WI38 (cell line): ENCODE measurements around the gene SLC26A11.
"Not testable (repeated sequence)": the region's sequence is repeated elsewhere in the genome, so short reads cannot be mapped to it uniquely, and the experiment has no call there.

ENCODE experiments used
- H3K4me3 ChIP-seq: 2 replicates; pipeline ENCODE4 v1.5.1; 2011; ENCODE audit warnings: low read depth, mild to moderate bottlenecking, control low read depth, low read length
- TF ChIP-seq, protein P1 (sequence below): IDR thresholded peaks from 2 replicates; pipeline ENCODE4 v1.5.1; 2012; ENCODE audit warnings: low read depth, mild to moderate bottlenecking, control low read depth, low read length

Gene SLC26A11

DNA sequence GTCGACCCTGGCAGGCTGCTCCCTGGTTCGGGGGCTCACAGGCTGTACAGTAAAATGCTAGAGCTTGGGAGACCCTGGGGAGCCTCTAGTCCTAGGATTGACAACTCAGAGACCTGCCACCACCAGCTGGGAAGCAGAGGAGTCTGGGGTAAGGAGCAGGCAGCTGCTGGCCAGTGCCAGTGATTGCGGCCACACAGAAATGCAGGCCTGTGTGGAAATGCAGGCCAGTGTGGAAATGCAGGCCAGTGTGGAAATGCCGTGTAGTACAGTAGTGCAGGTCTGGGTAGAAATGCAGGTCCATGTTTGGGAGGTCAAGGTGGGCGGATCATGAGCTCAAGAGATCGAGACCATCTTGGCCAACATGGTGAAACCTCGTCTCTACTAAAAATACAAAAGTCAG, 23.6 kb upstream of the SLC26A11 start:
- TF ChIP-seq, protein P1, sequence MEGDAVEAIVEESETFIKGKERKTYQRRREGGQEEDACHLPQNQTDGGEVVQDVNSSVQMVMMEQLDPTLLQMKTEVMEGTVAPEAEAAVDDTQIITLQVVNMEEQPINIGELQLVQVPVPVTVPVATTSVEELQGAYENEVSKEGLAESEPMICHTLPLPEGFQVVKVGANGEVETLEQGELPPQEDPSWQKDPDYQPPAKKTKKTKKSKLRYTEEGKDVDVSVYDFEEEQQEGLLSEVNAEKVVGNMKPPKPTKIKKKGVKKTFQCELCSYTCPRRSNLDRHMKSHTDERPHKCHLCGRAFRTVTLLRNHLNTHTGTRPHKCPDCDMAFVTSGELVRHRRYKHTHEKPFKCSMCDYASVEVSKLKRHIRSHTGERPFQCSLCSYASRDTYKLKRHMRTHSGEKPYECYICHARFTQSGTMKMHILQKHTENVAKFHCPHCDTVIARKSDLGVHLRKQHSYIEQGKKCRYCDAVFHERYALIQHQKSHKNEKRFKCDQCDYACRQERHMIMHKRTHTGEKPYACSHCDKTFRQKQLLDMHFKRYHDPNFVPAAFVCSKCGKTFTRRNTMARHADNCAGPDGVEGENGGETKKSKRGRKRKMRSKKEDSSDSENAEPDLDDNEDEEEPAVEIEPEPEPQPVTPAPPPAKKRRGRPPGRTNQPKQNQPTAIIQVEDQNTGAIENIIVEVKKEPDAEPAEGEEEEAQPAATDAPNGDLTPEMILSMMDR, result no peak
- no peak overlapping the region for H3K4me3 ChIP-seq

DNA sequence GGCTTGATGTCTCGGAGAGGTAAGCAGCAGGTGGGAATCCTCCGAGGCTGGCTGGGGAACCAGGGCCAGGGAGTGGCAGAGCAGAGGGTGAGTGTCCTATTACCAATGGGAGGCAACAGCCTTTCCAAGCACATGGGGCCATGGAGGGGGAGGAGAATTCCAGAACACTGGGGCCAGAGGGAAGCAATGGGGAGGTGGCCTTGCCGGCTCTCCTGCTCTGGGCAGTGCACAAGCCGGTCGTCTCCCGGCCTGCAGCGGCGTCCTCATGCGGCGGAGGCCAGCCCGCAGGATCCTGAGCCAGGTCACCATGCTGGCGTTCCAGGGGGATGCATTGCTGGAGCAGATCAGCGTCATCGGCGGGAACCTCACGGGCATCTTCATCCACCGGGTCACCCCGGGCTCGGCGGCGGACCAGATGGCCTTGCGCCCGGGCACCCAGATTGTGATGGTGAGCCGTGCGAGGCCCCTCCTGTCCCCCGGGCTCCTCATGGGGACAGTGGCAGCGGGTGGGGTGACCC, 22.0 kb upstream of the SLC26A11 start:
- TF ChIP-seq, protein P1, result no peak
- H3K4me3 ChIP-seq, result no peak overlapping the region

DNA sequence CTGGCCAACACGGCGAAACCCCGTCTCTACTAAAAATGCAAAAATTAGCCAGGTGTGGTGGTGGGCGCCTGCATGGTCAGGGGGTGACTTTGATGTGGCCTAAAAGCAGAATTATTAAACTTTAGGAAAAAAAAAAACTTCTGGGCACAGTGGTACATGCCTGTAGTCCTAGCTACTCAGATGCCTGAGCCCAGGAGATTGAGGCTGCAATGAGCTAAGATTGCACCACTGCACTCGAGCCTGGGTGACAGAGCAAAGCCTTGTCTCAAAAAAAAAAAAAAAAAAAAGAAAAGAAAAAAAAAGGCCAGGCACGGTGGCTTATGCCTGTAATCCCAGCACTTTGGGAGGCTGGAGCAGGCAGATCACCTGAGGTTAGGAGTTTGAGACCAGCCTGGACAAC, 20.9 kb upstream of the SLC26A11 start:
- H3K4me3 ChIP-seq, result not testable (repeated sequence)

- TF ChIP-seq, protein P1, result no peak
- no peak overlapping the region for H3K4me3 ChIP-seq
These were observed 18.8 kb upstream of the SLC26A11 start for GRCh38 chr17:80201446-80201845.

DNA sequence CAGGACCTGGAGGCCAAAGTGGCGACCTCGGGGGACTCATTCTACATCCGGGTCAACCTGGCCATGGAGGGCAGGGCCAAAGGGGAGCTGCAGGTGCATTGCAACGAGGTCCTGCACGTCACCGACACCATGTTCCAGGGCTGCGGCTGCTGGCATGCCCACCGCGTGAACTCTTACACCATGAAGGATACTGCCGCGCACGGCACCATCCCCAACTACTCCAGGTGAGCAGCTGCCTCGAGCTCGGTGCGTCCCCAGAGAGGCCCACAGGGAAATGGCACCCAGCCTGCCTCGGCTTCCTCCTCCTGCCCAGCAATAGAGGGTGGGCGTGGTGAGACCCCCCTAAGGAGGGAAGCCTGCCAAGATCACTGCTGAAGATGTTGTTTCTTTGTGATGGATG, 18.0 kb upstream of the SLC26A11 start:
- TF ChIP-seq, protein P1, result no peak
- no peak overlapping the region for H3K4me3 ChIP-seq

DNA sequence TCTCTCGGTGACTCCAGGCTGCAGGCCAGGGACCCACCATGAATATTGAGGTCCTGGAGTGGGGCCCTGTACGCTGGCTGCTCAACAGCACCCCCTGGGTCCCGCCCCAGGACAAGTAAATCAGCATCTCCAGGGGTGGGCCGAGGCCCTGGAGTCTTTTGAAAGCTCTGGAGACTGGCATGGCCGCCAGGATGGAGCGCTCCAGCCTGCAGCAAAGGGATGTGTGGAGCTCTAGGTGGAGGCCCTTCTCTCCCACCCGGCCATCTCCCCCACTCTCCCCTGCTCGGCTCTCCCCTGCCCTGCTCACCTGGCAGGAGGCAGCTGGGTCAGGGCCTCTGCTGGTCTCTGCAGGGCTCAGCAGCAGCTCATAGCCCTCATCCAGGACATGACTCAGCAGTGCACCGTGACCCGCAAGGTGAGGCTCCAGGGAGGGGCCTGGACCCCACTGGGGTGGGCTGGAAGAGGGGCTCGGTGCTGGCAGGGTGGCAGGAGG, 16.7 kb upstream of the SLC26A11 start:
- H3K4me3 ChIP-seq, result no peak overlapping the region
- TF ChIP-seq, protein P1, result no peak

GRCh38 chr17:80204626-80205468, 15.4 kb upstream of the SLC26A11 start:
- H3K4me3 ChIP-seq, result no peak overlapping the region
- TF ChIP-seq, protein P1, result no peak

DNA sequence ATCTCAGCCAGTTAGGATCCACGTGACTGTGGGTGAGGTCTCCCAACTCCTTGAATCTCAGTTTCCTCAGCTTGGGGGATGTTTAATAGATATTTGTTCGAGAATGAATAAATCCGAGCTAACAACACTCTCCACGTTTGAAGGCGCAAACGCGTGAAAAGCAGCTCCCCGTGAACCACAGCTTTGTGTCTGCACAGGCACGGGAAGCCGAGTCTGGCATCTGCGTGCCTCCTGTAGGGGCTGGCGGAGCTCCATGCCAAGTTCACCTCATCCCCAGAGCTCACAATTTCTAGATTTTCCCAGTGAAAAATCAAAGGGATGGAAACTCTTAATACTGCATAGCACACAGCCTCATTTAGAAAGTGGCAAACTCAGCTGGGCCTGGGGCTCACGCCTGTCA, 14.4 kb upstream of the SLC26A11 start:
- TF ChIP-seq, protein P1, result no peak
- H3K4me3 ChIP-seq, result no peak overlapping the region
